HG03159 (cell line): Measurements from ENCODE around the gene MTF2.
A peak's percentile ranks its signal among the peaks of the same experiment; 100 is the strongest.

ENCODE experiments used
- ATAC-seq: cut with Tn5 transposase; IDR thresholded peaks from one replicate; pipeline ENCODE4 v1.9.1; 2021; ENCODE audit warnings: mild to moderate bottlenecking, moderate library complexity; ENCODE audit not compliant: unreplicated experiment

Gene MTF2

DNA sequence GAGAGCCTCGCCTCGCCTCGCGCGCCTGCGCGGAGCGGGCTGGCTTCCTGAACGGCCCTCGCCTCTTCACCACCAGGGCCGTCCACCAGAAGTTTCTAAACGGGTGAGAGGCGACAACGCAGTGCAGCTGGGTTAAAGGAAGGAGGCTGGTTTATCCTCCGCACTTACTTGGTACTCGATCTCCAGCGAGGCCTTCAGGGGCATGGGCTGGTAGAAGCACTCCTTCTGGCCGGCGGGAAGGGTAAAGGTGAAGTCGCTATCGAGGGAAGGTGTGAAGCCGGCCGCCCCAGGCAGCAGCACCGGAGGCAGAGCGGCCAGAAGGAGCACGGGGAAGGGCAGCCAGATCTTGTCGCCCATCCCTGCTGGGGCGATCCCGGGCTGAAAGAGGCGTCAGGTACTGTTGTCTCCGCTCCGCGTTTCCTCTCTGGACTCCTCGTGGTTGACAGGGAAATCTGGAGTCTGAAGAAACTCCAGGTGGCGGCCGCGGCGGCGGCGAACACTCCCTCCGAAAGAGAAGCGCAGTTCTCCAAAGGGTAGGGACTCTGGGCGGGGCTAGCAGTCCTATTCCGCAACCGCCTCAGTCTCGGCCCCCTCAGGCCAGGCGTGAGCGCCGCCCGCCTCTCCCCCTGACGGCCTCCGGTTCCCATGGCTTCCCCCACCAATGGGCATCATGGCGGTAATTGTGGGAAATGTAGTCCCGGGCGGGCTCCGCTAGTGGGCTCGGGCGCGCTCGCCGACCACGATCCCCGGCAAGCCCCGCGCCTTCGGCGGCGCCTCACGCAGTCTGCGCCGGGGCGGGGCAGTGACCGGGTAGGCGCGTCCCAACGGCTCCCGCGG lies 101.0 kb downstream of the MTF2 start, which contains the start of gene TMED5:
Gene TMED5 (minus strand): TSS at position 528 of the 837 bp plus-strand sequence. CDS start 171 bp downstream, at position 357.
- peak; percentile 82 for ATAC-seq

- peak; percentile 6 for ATAC-seq
Observed at GRCh38 chr1:93180723-93181613, 101.9 kb downstream of the MTF2 start, which contains the start of gene CCDC18. Gene CCDC18 (plus strand): TSS chr1:93180724. CDS start chr1:93183362, 2,638 bp downstream.

DNA sequence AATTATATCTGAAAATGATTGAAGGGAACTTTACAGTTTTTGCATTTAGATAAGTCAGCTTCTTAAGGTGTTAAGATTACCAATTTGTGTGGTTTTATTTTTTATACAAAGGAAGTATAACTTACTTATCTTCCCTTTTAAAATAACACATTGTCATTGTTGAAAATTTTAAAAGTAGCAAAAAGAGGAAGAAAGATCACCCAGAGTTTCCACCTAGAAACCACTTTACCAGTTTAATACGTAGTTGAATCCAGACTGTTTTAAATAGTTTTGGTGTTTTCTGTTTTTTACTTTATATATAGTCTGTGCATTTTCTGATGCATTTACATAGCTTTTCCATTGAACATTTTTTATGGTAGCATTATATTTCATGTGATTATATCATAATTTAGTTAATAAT lies 107.6 kb downstream of the MTF2 start:
- ATAC-seq: no peak
